GM12875 (cell line): ENCODE results near the gene ZNF593OS.

ENCODE experiments used
- H3K4me3 ChIP-seq: one replicate; pipeline ENCODE4 v1.5.1; 2011; ENCODE audit warnings: low read depth, low read length, control low read depth
- TF ChIP-seq, protein P1 (sequence below): IDR thresholded peaks from 2 replicates; pipeline ENCODE4 v1.5.1; 2011; ENCODE audit warnings: low read depth, mild to moderate bottlenecking, control low read depth, inconsistent platforms, low read length, moderate library complexity, borderline replicate concordance; ENCODE audit not compliant: insufficient read depth

ZNF593OS gene

DNA sequence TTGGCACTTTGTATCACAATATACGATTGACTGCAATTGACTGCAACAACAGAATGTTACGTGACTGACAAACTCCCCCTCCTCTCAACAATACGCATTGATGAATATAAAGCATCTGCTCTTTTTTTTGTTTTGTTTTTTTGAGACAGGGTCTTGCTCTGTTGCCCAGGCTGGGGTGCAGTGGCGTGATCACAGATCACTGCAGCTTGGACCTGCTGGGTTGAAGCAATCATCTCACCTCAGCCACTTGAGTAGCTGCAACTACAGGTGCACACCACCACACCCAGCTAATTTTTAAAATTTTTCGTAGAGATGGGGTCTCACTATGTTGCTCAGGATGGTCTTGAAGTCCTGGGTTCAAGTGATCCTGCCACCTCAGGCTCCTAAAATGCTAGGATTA lies 41.1 kb upstream of the ZNF593OS start:
- H3K4me3 ChIP-seq, result no peak overlapping the region
- TF ChIP-seq, protein P1, sequence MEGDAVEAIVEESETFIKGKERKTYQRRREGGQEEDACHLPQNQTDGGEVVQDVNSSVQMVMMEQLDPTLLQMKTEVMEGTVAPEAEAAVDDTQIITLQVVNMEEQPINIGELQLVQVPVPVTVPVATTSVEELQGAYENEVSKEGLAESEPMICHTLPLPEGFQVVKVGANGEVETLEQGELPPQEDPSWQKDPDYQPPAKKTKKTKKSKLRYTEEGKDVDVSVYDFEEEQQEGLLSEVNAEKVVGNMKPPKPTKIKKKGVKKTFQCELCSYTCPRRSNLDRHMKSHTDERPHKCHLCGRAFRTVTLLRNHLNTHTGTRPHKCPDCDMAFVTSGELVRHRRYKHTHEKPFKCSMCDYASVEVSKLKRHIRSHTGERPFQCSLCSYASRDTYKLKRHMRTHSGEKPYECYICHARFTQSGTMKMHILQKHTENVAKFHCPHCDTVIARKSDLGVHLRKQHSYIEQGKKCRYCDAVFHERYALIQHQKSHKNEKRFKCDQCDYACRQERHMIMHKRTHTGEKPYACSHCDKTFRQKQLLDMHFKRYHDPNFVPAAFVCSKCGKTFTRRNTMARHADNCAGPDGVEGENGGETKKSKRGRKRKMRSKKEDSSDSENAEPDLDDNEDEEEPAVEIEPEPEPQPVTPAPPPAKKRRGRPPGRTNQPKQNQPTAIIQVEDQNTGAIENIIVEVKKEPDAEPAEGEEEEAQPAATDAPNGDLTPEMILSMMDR, result no peak

DNA sequence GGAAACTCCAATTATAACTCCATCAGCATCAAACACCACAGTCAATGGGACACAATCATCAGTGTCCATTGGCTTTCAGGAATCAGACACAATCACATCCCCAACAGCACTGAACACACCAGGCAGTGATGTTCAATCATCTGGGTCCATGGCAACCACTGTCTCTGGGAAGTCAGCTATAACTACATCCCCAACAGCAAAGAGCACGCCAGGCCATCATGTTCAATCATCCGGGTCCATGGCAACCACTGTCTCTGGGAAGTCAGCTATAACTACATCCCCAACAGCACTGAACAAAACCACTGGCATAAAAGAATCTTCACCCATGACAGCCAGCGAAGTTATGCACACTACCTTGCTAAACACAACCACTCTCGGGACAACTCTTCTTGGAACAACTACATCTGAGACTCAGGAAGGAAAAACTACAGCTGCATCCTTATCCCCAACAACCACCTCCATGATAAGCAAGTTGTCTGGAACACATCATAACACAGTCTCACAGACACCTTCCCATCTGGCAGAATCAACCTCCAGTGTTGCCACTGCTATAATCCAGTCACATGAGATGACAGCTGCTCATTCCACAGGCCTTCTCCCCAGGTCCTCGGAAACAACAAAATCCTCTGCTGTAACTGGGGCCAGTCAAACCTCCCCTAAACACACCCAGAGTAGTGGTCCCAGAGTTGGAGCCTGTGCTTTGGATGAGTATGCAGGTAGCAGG lies 38.7 kb upstream of the ZNF593OS start:
- H3K4me3 ChIP-seq, result no peak overlapping the region
- TF ChIP-seq, protein P1, result no peak

DNA sequence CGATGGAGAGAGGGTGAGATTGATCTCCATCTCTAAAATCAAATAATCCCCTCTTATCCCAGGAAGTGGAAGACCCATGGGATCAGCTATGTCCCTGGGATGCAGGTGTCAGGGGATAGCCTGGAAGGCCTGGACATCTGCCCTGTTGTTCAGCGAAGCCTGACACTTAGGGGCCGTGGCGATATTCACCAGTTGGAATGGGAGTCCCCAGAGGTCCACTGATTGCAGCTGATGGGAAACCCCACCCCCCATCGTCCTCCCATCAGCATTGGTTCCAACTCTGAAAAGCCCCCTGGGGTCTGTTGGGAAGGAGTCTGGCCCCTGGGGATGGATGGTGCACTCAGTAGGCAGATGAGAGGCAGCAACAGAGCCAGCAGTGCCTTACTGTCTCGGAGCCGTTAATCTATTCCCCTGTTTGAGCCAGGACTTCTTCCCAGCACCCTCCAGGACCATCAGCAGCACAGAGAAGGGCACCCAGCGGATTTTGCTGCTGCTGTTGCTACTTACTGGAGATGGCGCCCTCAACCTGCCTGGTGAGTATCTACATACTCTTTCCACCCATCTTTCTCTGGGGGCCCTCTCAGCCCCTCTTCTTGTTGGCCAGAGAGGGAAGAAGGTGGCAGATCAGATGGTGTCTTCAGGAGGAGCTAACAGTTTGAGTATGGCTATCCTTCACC lies 32.1 kb upstream of the ZNF593OS start:
- H3K4me3 ChIP-seq, result no peak overlapping the region
- TF ChIP-seq, protein P1, result no peak

DNA sequence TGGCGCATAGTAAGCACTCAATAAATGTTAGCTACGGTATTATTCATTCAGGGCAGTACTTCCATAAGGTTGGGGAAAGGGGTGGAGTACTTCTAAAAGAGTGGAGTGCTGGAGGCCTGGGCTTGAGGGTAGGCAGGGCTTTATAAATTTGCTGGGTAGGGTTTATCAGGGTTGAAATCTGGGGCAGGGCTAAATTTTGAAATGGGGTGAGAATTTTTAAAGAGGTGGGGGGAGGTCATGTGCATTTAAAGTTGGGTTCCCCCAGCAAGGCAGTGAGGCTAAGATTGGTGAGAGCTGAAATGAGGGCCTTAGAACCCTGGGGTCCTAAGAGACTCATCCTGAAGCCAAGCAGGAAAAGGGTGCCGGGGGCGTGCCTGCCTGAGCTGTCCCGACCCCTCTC lies 28.8 kb upstream of the ZNF593OS start:
- H3K4me3 ChIP-seq, result no peak overlapping the region
- TF ChIP-seq, protein P1, result no peak

DNA sequence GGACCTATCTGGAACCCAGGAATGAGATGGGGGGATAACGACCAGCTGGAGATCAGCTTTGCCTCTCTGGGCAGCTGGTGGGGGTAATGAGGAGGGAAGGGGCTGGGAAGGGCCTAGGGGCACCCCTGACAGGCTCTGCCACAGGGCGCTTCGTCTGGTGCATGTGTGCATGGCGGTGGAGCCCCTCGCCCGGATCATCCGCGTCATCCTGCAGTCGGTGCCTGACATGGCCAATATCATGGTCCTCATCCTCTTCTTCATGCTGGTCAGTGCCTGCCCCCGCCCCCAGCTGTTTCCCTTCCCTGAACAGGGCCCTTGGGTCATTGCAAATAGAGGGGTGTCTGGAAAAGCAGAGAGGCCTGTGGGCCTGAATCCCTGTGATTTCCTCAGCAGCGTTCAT lies 26.2 kb upstream of the ZNF593OS start:
- no peak overlapping the region for H3K4me3 ChIP-seq
- TF ChIP-seq, protein P1, result no peak

DNA sequence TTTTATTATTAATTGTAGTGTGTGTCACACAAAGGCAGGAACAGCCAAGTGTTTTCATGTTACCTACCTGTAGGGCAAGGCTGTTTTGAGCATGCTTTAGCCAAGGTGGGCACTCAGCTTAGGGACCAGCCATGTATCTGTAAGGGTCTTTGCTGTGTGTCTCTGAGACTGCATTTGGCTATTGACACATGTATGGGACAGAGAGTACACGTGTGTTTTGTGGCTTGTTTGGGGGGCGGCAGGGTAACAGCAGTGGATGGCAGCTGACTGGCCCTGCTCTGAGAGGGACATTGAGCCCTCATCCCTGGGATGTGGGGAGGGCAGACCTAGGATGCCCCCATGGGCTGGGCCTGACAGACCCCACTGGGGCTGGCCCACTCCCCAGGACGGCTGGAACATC lies 25.7 kb upstream of the ZNF593OS start:
- H3K4me3 ChIP-seq, result no peak overlapping the region
- TF ChIP-seq, protein P1, result no peak

DNA sequence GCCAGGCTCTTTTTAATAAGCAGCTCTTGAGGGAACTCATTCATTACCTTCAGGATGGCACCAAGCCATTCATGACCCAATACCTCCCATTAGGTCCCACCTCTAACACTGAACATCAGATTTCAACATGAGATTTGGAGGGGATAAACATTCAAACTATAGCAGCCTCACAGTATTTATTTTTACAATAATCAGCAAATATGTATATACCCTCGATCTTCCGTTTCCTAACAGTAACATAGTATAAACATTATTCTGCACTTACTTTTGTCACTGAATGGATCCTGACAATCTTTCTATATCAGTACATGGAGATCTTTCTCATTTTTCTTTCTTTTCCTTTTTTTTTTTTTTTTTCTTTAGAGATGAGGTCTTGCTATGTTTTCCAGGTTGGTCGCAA lies 24.2 kb upstream of the ZNF593OS start:
- no peak overlapping the region for H3K4me3 ChIP-seq
- TF ChIP-seq, protein P1, result no peak
